Progenitor cell of endocrine pancreas (in vitro differentiated cells): ENCODE results near the gene PRPH. TPM values are rescaled to one million over a fixed set of nuclear protein-coding genes. Genes with fewer than 3 reads are reported as not detected.
"Not testable (repeated sequence)": the region's sequence is repeated elsewhere in the genome, so short reads cannot be mapped to it uniquely, and the experiment has no call there.

Experiments
- DNase-seq: peaks from one replicate; pipeline ENCODE4 v3.0.0; 2021; ENCODE audit warnings: low spot score; ENCODE audit not compliant: unreplicated experiment
- H3K27ac Mint-ChIP-seq: 2 replicates; pipeline ENCODE4 v1.8.0; 2021; ENCODE audit warnings: mild to moderate bottlenecking, moderate library complexity, mixed read lengths
- H3K27me3 Mint-ChIP-seq: 2 replicates; pipeline ENCODE4 v1.8.0; 2021; ENCODE audit warnings: mixed read lengths
- H3K36me3 Mint-ChIP-seq: 2 replicates; pipeline ENCODE4 v1.8.0; 2022; ENCODE audit warnings: mixed read lengths; ENCODE audit not compliant: insufficient read depth
- H3K4me1 Mint-ChIP-seq: 2 replicates; pipeline ENCODE4 v1.8.0; 2021; ENCODE audit warnings: low read depth, mixed read lengths
- H3K4me3 Mint-ChIP-seq: 2 replicates; pipeline ENCODE4 v1.8.0; 2021; ENCODE audit warnings: low read depth, mild to moderate bottlenecking, moderate library complexity, mixed read lengths
- H3K9me3 Mint-ChIP-seq: 2 replicates; pipeline ENCODE4 v1.8.0; 2021; ENCODE audit warnings: low read depth, mixed read lengths
- CTCF ChIP-seq: fragments of 200-600 bp; sonication (generic); IDR thresholded peaks from one replicate; pipeline ENCODE4 v1.5.0; 2021; ENCODE audit warnings: antibody characterized with exemption, mild to moderate bottlenecking; ENCODE audit not compliant: unreplicated experiment
- long read RNA-seq: library from polyadenylated mRNA; unstranded; transcript quantifications from one replicate; pipeline ENCODE4 v2.0.0, GENCODE V29; 2020
- total RNA-seq: library from RNA; stranded (reverse); gene quantifications from 2 replicates; pipeline ENCODE4 v1.2.1, GENCODE V29; 2021

Gene PRPH
- total RNA-seq, result 0.60 and 0.62 TPM in 2 replicates
- long read RNA-seq, result 0 reads

GRCh38 chr12:49295082-49295936, at the start of gene PRPH:
Gene PRPH, plus strand, starts transcription at chr12:49295147. Its CDS starts 54 bp downstream, at chr12:49295201.
- Mint-ChIP-seq H3K27ac (no peak within 1 kb of the TSS), H3K9me3 (no peaks in the 10 kb centered on the region), H3K4me3 (no peak within 1 kb of the TSS), H3K4me1 (peaks cover 4% of the 10 kb centered on the region), H3K36me3 (no peaks in the 10 kb centered on the region), H3K27me3 (peaks cover 72% of the 10 kb centered on the region)
- no peak for DNase-seq
- TF ChIP-seq CTCF, result peak; percentile 29

GRCh38 chr12:49251357-49251756, 43.6 kb upstream of the PRPH start:
- Mint-ChIP-seq H3K9me3 (no peaks in the 10 kb centered on the region), H3K27ac (no peak overlapping the region)
- TF ChIP-seq CTCF, result no peak

GRCh38 chr12:49253033-49253623, 41.8 kb upstream of the PRPH start:
- H3K4me3 Mint-ChIP-seq, result no peak overlapping the region
- no peak overlapping the region for H3K27ac Mint-ChIP-seq
- no peaks in the 10 kb centered on the region for H3K4me1 Mint-ChIP-seq
- no peak for DNase-seq
- H3K36me3 Mint-ChIP-seq, result no peaks in the 10 kb centered on the region
- no peaks in the 10 kb centered on the region for H3K27me3 Mint-ChIP-seq
- no peaks in the 10 kb centered on the region for H3K9me3 Mint-ChIP-seq
- no peak for TF ChIP-seq CTCF

More at GRCh38 chr12:49251357-49251756, 43.6 kb upstream of the PRPH start:
- H3K4me1 Mint-ChIP-seq, result no peaks in the 10 kb centered on the region
- no peaks in the 10 kb centered on the region for H3K27me3 Mint-ChIP-seq
- H3K36me3 Mint-ChIP-seq, result no peaks in the 10 kb centered on the region
- no peak overlapping the region for H3K4me3 Mint-ChIP-seq
- no peak for DNase-seq

GRCh38 chr12:49255456-49255855, 39.5 kb upstream of the PRPH start:
- not testable (repeated sequence) for H3K27ac Mint-ChIP-seq, H3K27me3 Mint-ChIP-seq, H3K36me3 Mint-ChIP-seq, DNase-seq, H3K9me3 Mint-ChIP-seq, H3K4me3 Mint-ChIP-seq, H3K4me1 Mint-ChIP-seq

- no peak for DNase-seq
- no peak overlapping the region for H3K27ac Mint-ChIP-seq
- no peaks in the 10 kb centered on the region for H3K27me3 Mint-ChIP-seq
- no peaks in the 10 kb centered on the region for H3K4me1 Mint-ChIP-seq
- TF ChIP-seq CTCF, result no peak
- H3K4me3 Mint-ChIP-seq, result no peak overlapping the region
- H3K9me3 Mint-ChIP-seq, result no peaks in the 10 kb centered on the region
- H3K36me3 Mint-ChIP-seq, result no peaks in the 10 kb centered on the region
These were observed 38.9 kb upstream of the PRPH start for GRCh38 chr12:49255857-49256637.

- not testable (repeated sequence) for H3K9me3 Mint-ChIP-seq, H3K4me1 Mint-ChIP-seq, H3K27ac Mint-ChIP-seq, H3K27me3 Mint-ChIP-seq, DNase-seq, H3K4me3 Mint-ChIP-seq, H3K36me3 Mint-ChIP-seq
These were observed 37.3 kb upstream of the PRPH start for GRCh38 chr12:49257508-49258184.
